H1 (cell line): Measurements from ENCODE around the gene FGF11. TPM values are rescaled to one million over a fixed set of nuclear protein-coding genes. Genes with fewer than 3 reads are reported as not detected.
"Not testable (repeated sequence)": the region's sequence is repeated elsewhere in the genome, so short reads cannot be mapped to it uniquely, and the experiment has no call there.

Experiments
- CTCF ChIA-PET: fragments of 300-600 bp; sonication (Branson Sonifier 250); formaldehyde crosslinking; loops from one replicate; lab custom pipeline; 2021; ENCODE audit not compliant: partially characterized antibody; lab: Charles Lee
- POLR2A ChIA-PET: fragments of 300-600 bp; sonication (Branson Sonifier 250); formaldehyde crosslinking; loops from one replicate; lab custom pipeline; 2021; ENCODE audit warnings: inconsistent platforms; ENCODE audit not compliant: partially characterized antibody; lab: Charles Lee
- DNase-seq, 2 experiments: peaks; one replicate each; pipeline versions ENCODE4 v3.0.0 to v3.0.0-alpha.2; 2010 to 2022; ENCODE audit warnings: low spot score in 2 of 2, low read depth in 1 of 2, mixed read lengths in 1 of 2
- FAIRE-seq: peaks from 2 replicates; lab custom pipeline; 2011; peaks lifted over from hg19 to GRCh38; lab: Jason Lieb, UNC
- H2AFZ ChIP-seq: 2 replicates; pipeline ENCODE4 v1.8.1; 2012; ENCODE audit warnings: low read length, inconsistent platforms
- H2AK5ac ChIP-seq: 2 replicates; pipeline ENCODE4 v1.6.1; 2013; ENCODE audit warnings: low read depth, low read length
- H2BK120ac ChIP-seq: replicated peaks from 2 replicates; pipeline ENCODE3; 2013; ENCODE audit warnings: low read depth, low read length, inconsistent platforms
- H2BK12ac ChIP-seq: 2 replicates; pipeline ENCODE4 v1.6.1; 2013; ENCODE audit warnings: low read depth, low read length
- H2BK15ac ChIP-seq: 2 replicates; pipeline ENCODE4 v1.6.1; 2013; ENCODE audit warnings: low read length
- H2BK20ac ChIP-seq: 2 replicates; pipeline ENCODE4 v1.6.1; 2013; ENCODE audit warnings: low read length
- H2BK5ac ChIP-seq: 2 replicates; pipeline ENCODE4 v1.6.1; 2013; ENCODE audit warnings: low read depth, low read length
- H3K14ac ChIP-seq: 2 replicates; pipeline ENCODE4 v1.6.1; 2013; ENCODE audit warnings: inconsistent platforms; ENCODE audit not compliant: insufficient read length
- H3K18ac ChIP-seq: 2 replicates; pipeline ENCODE4 v1.6.1; 2013; ENCODE audit warnings: low read length; ENCODE audit errors: extremely low read depth
- H3K23ac ChIP-seq: 2 replicates; pipeline ENCODE4 v1.6.1; 2013; ENCODE audit warnings: inconsistent platforms; ENCODE audit not compliant: insufficient read length
- H3K23me2 ChIP-seq: 2 replicates; pipeline ENCODE4 v1.6.1; 2013; ENCODE audit warnings: low read depth, low read length
- H3K27ac ChIP-seq: 2 replicates; pipeline ENCODE4 v1.6.1; 2011; ENCODE audit warnings: low read depth, low read length, inconsistent platforms
- H3K27me3 ChIP-seq, 4 experiments: replicated peaks in 1 of 4; 1 replicate in 1 of 4; 2 replicates in 3 of 4; pipeline versions ENCODE4 v1.6.1 to v1.8.1; 2011 to 2013; ENCODE audit warnings: low read length in 3 of 4, mild to moderate bottlenecking in 3 of 4, inconsistent platforms in 2 of 4, mixed read lengths in 2 of 4, moderate library complexity in 1 of 4; ENCODE audit not compliant: control insufficient read depth in 3 of 4, insufficient read depth in 3 of 4; ENCODE audit errors: extremely low read depth in 1 of 4
- H3K36me3 ChIP-seq, 4 experiments: 2 replicates each; pipeline versions ENCODE4 v1.6.1 to v1.8.1; 2011 to 2013; ENCODE audit warnings: mild to moderate bottlenecking in 4 of 4, low read length in 3 of 4, moderate library complexity in 2 of 4, control low read depth in 1 of 4, inconsistent platforms in 1 of 4; ENCODE audit not compliant: insufficient read depth in 4 of 4, control insufficient read depth in 2 of 4
- H3K4ac ChIP-seq: replicated peaks from 2 replicates; pipeline ENCODE3; 2013; ENCODE audit warnings: low read length, low read depth, mixed read lengths, inconsistent platforms; ENCODE audit not compliant: insufficient read length
- H3K4me1 ChIP-seq, 4 experiments: replicated peaks in 1 of 4; 1 replicate in 1 of 4; 2 replicates in 3 of 4; pipeline versions ENCODE4 v1.6.1 to v1.8.1; 2011 to 2013; ENCODE audit warnings: low read length in 3 of 4, inconsistent platforms in 2 of 4, mixed read lengths in 1 of 4; ENCODE audit not compliant: insufficient read depth in 4 of 4, control insufficient read depth in 3 of 4
- H3K4me2 ChIP-seq, 2 experiments: 2 replicates each; pipeline versions ENCODE4 v1.6.1 to v1.8.1; 2011 to 2013; ENCODE audit warnings: low read depth in 2 of 2, low read length in 2 of 2, control low read depth in 1 of 2, inconsistent platforms in 1 of 2, mild to moderate bottlenecking in 1 of 2; ENCODE audit not compliant: insufficient read depth in 1 of 2
- H3K4me3 ChIP-seq, 4 experiments: fragments of 200-600, 300-600 bp in 1 of 4; sonication (generic), shearing (Covaris generic), sonication (Bioruptor Twin) in 1 of 4; 2 replicates each; pipeline versions ENCODE4 v1.5.1 to v1.8.1; 2011 to 2016; ENCODE audit warnings: low read length in 4 of 4, low read depth in 3 of 4, control low read depth in 2 of 4, inconsistent platforms in 2 of 4, mild to moderate bottlenecking in 2 of 4, mixed read lengths in 1 of 4, moderate library complexity in 1 of 4; ENCODE audit not compliant: insufficient read depth in 2 of 4; ENCODE audit errors: extremely low read depth in 1 of 4
- H3K56ac ChIP-seq: replicated peaks from 2 replicates; pipeline ENCODE3; 2013; ENCODE audit warnings: low read depth, mild to moderate bottlenecking, mixed read lengths, low read length, inconsistent platforms; ENCODE audit not compliant: insufficient read length
- H3K79me1 ChIP-seq: 2 replicates; pipeline ENCODE4 v1.6.1; 2013; ENCODE audit warnings: low read depth, low read length, control low read depth
- H3K79me2 ChIP-seq, 2 experiments: 2 replicates each; pipeline versions ENCODE4 v1.6.1 to v1.8.1; 2012 to 2013; ENCODE audit warnings: low read length in 2 of 2, mild to moderate bottlenecking in 2 of 2, inconsistent platforms in 1 of 2; ENCODE audit not compliant: insufficient read depth in 2 of 2, control insufficient read depth in 1 of 2
- H3K9ac ChIP-seq, 4 experiments: replicated peaks in 1 of 4; 1 replicate in 1 of 4; 2 replicates in 3 of 4; pipeline versions ENCODE4 v1.6.1 to v1.8.1; 2011 to 2013; ENCODE audit warnings: low read depth in 3 of 4, low read length in 3 of 4, control low read depth in 2 of 4, mild to moderate bottlenecking in 2 of 4, moderate library complexity in 2 of 4, inconsistent platforms in 1 of 4; ENCODE audit errors: extremely low read depth in 1 of 4
- H3K9me3 ChIP-seq, 2 experiments: 2 replicates each; pipeline versions ENCODE4 v1.6.1 to v1.8.1; 2012 to 2013; ENCODE audit warnings: mild to moderate bottlenecking in 2 of 2, moderate library complexity in 2 of 2, control low read depth in 1 of 2, inconsistent platforms in 1 of 2, low read depth in 1 of 2, low read length in 1 of 2, mixed read lengths in 1 of 2; ENCODE audit not compliant: insufficient read depth in 2 of 2
- H4K20me1 ChIP-seq, 2 experiments: replicated peaks in 1 of 2; 2 replicates each; pipeline versions ENCODE3 to v1.8.1; 2011 to 2013; ENCODE audit warnings: inconsistent platforms in 2 of 2, low read length in 2 of 2, mild to moderate bottlenecking in 1 of 2; ENCODE audit not compliant: insufficient read depth in 2 of 2, control insufficient read depth in 1 of 2
- H4K5ac ChIP-seq: 2 replicates; pipeline ENCODE4 v1.6.1; 2013; ENCODE audit warnings: low read length, low read depth, mixed read lengths, inconsistent platforms; ENCODE audit not compliant: insufficient read length
- H4K8ac ChIP-seq: 2 replicates; pipeline ENCODE4 v1.8.0; 2013; ENCODE audit warnings: mild to moderate bottlenecking, moderate library complexity, low read length, inconsistent platforms; ENCODE audit not compliant: insufficient read depth; ENCODE audit errors: extremely low read depth
- H4K91ac ChIP-seq: replicated peaks from 2 replicates; pipeline ENCODE3; 2013; ENCODE audit warnings: low read length, mixed read lengths, inconsistent platforms; ENCODE audit not compliant: insufficient read length
- WGBS, 2 experiments: shearing (Covaris generic) in 1 of 2; methylation state at CpG; one replicate each; pipeline versions ENCODE4 v1.1.6 to v1.1.7; 2013 to 2015; ENCODE audit warnings: low lambda C conversion rate in 2 of 2, mixed read lengths in 2 of 2, inconsistent platforms in 1 of 2, low coverage in 1 of 2, missing lambda C conversion rate in 1 of 2; ENCODE audit not compliant: insufficient replicate concordance in 2 of 2, insufficient coverage in 1 of 2, insufficient read length in 1 of 2; ENCODE audit errors: extremely low coverage in 1 of 2, missing lambda C conversion rate in 1 of 2; 5-methylcytosine and 5-hydroxymethylcytosine counted together
- polyA plus RNA-seq, 7 experiments: library from polyadenylated mRNA; depleted of rRNA in 3 of 7; stranded (reverse) in 5 of 7; unstranded in 2 of 7; fragments of >200 nt in 5 of 7; fragments of 200-250 nt in 2 of 7; gene quantifications; 1 replicate in 5 of 7; 2 replicates in 1 of 7; 4 replicates in 1 of 7; pipeline versions ENCODE4 v1.2.1 to v1.2.3, GENCODE V29; 2011 to 2013; ENCODE audit warnings: missing spikeins in 2 of 7, mixed read lengths in 2 of 7
- total RNA-seq: library from RNA; stranded (reverse); fragmentation: NEBNext Ultra II Directional; extraction: Animal tissue kit (Norgen Biotek cat#: 25700); gene quantifications from 2 replicates; pipeline ENCODE4 v1.2.1, GENCODE V29; 2021

Gene FGF11
- total and polyA plus RNA-seq, 2 of the 8 experiments (the other 6 are each of a cell fraction or from before 2014, with no cell fraction given), result 11.8 to 26.1 TPM

- not testable (repeated sequence) for H3K14ac ChIP-seq, H3K9me3 ChIP-seq, H3K27me3 ChIP-seq, H4K5ac ChIP-seq, H2BK5ac ChIP-seq, H2BK120ac ChIP-seq, H3K23ac ChIP-seq, H3K27ac ChIP-seq, H3K9ac ChIP-seq, H2BK20ac ChIP-seq, H3K79me1 ChIP-seq, H3K56ac ChIP-seq, H3K36me3 ChIP-seq, FAIRE-seq, H3K4ac ChIP-seq, DNase-seq, H2AFZ ChIP-seq, H4K8ac ChIP-seq
- H4K20me1 ChIP-seq, result peaks cover 4 to 13% of the 10 kb centered on the region in 2 experiments
- ChIA-PET POLR2A (interaction anchor here (0.6 to 14.3 kb wide), 7 partner anchors 16 to 125 kb away, joined by 3 to 339 read pairs (median 4); partner anchors contain the start of genes CHRNB1, FGF11, MPDU1 and TMEM102), CTCF (interaction anchor here (0.9 to 2.4 kb wide), 5 partner anchors 34 to 79 kb away, joined by 3 to 10 read pairs (median 4); partner anchors contain the start of gene TMEM102)
- peak within 1 kb of the TSS; percentile 80; the same call in 1 of the 2 replicates for H2BK12ac ChIP-seq
- H4K91ac ChIP-seq, result peak within 1 kb of the TSS; percentile 45
- peaks cover 2 to 29% (median 22%) of the 10 kb centered on the region in 4 experiments for H3K4me1 ChIP-seq
- WGBS, 2 experiments, result 81% methylated on average over 4 of the region's 4 CpGs; no CpG with 5 or more reads in 1 of the 2 experiments
- peak within 1 kb of the TSS in 1 of 4 experiments; percentile 94; a peak in 1 of 8 replicates for H3K4me3 ChIP-seq
- 0 out of 2 replicates have a peak within 1 kb of the TSS, but pooled peaks have one; percentile 46 for H2BK15ac ChIP-seq
- peak within 1 kb of the TSS in 1 of 2 experiments; percentile 97; a peak in 1 of 4 replicates for H3K4me2 ChIP-seq
- peaks cover 22% of the 10 kb centered on the region for H3K23me2 ChIP-seq
- 0 out of 2 replicates have a peak within 1 kb of the TSS, but pooled peaks have one; percentile 75 for H2AK5ac ChIP-seq
- H3K79me2 ChIP-seq, result peaks cover 11 to 39% of the 10 kb centered on the region in 2 experiments
- H3K18ac ChIP-seq, result peak within 1 kb of the TSS; percentile 72; the same call in 1 of the 2 replicates
Observed at GRCh38 chr17:7481275-7481674, 42.0 kb downstream of the FGF11 start, which contains the start of gene SLC35G6. Gene SLC35G6 (plus strand): TSS chr17:7481446. CDS start chr17:7481517, 71 bp downstream.
